HG03039 (cell line): Measurements from ENCODE around the gene RITA1.

Experiments used
- ATAC-seq: cut with Tn5 transposase; IDR thresholded peaks from one replicate; pipeline ENCODE4 v1.9.1; 2021; ENCODE audit warnings: mild to moderate bottlenecking, moderate library complexity; ENCODE audit not compliant: unreplicated experiment

RITA1 gene

GRCh38 chr12:113173081-113173698 lies 12.3 kb upstream of the RITA1 start:
- ATAC-seq, result no peak

GRCh38 chr12:113174461-113175384 lies 10.8 kb upstream of the RITA1 start:
- ATAC-seq, result no peak

- no peak for ATAC-seq
These were observed 6.5 kb upstream of the RITA1 start for GRCh38 chr12:113179023-113179422.

- no peak for ATAC-seq
These were observed 5.2 kb upstream of the RITA1 start for GRCh38 chr12:113180333-113180732.

- no peak for ATAC-seq
These were observed 3.5 kb upstream of the RITA1 start for GRCh38 chr12:113181975-113182374.

GRCh38 chr12:113183030-113183589 lies 2.4 kb upstream of the RITA1 start:
- ATAC-seq, result no peak

GRCh38 chr12:113184098-113184899 lies 1.2 kb upstream of the RITA1 start:
- peak; percentile 33 for ATAC-seq

GRCh38 chr12:113184900-113185179 lies 681 bp upstream of the RITA1 start:
- ATAC-seq, result peak; percentile 66

GRCh38 chr12:113186033-113186365 lies 478 bp downstream of the RITA1 start:
- no peak for ATAC-seq

GRCh38 chr12:113186666-113187325 lies 1.3 kb downstream of the RITA1 start:
- no peak for ATAC-seq

- no peak for ATAC-seq
These were observed 3.8 kb downstream of the RITA1 start for GRCh38 chr12:113189361-113189760.

- no peak for ATAC-seq
These were observed 5.2 kb downstream of the RITA1 start for GRCh38 chr12:113190761-113191160.

GRCh38 chr12:113191227-113191626 lies 5.7 kb downstream of the RITA1 start:
- no peak for ATAC-seq

- no peak for ATAC-seq
These were observed 9.5 kb downstream of the RITA1 start for GRCh38 chr12:113194971-113195391.

- no peak for ATAC-seq
These were observed 10.1 kb downstream of the RITA1 start for GRCh38 chr12:113195598-113195997.

GRCh38 chr12:113196582-113196981 lies 11.1 kb downstream of the RITA1 start:
- no peak for ATAC-seq

- ATAC-seq, result no peak
These were observed 11.5 kb downstream of the RITA1 start for GRCh38 chr12:113196990-113197389.

- ATAC-seq, result no peak
These were observed 12.1 kb downstream of the RITA1 start for GRCh38 chr12:113197518-113198077.

- ATAC-seq, result no peak
These were observed 12.8 kb downstream of the RITA1 start for GRCh38 chr12:113198296-113198695.

- ATAC-seq, result no peak
These were observed 14.7 kb downstream of the RITA1 start for GRCh38 chr12:113200021-113200797.
